HepG2 (cell line): ENCODE results near the gene ADGRB3.

Experiments
- ARID4A ChIP-seq: sonication (generic); formaldehyde crosslinking; IDR thresholded peaks from 2 replicates; pipeline ENCODE4 v1.5.0; 2020; ENCODE audit warnings: mild to moderate bottlenecking, missing genetic modification reagents, borderline replicate concordance
- CTCF ChIP-seq: sonication (generic); formaldehyde crosslinking; IDR thresholded peaks from 2 replicates; pipeline ENCODE4 v1.5.0; 2020; ENCODE audit warnings: mild to moderate bottlenecking, missing genetic modification reagents, moderate library complexity
- FOSL1 ChIP-seq: sonication (generic); formaldehyde crosslinking; IDR thresholded peaks from 2 replicates; pipeline ENCODE4 v1.9.0; 2021; ENCODE audit warnings: missing genetic modification reagents, borderline replicate concordance
- MNT ChIP-seq: fragments of 450-650 bp; IDR thresholded peaks from 2 replicates; pipeline ENCODE4 v1.6.1; 2016
- MTF2 ChIP-seq: sonication (generic); formaldehyde crosslinking; IDR thresholded peaks from 2 replicates; pipeline ENCODE4 v1.5.0; 2020; ENCODE audit warnings: missing genetic modification reagents, borderline replicate concordance
- ZNF510 ChIP-seq: sonication (generic); formaldehyde crosslinking; IDR thresholded peaks from 2 replicates; pipeline ENCODE4 v1.4.0; 2020; ENCODE audit warnings: low read depth, mild to moderate bottlenecking, missing genetic modification reagents

- TF ChIP-seq CTCF (CRISPR knock-in tag) (no peak), FOSL1 (no peak), MNT (no peak), MTF2 (no peak), ZNF510 (CRISPR knock-in tag) (no peak), ARID4A (CRISPR knock-in tag) (no peak)
Observed at GRCh38 chr6:69063401-69063800, 428.3 kb downstream of the ADGRB3 start.
